GM19193 (cell line): Measurements from ENCODE around the gene HPCAL1.

Experiments used
- POLR2A ChIP-seq: IDR thresholded peaks from 4 replicates; pipeline ENCODE4 v1.6.1; 2011; ENCODE audit not compliant: insufficient read depth, insufficient read length; ENCODE audit errors: extremely low read depth

HPCAL1 gene

DNA sequence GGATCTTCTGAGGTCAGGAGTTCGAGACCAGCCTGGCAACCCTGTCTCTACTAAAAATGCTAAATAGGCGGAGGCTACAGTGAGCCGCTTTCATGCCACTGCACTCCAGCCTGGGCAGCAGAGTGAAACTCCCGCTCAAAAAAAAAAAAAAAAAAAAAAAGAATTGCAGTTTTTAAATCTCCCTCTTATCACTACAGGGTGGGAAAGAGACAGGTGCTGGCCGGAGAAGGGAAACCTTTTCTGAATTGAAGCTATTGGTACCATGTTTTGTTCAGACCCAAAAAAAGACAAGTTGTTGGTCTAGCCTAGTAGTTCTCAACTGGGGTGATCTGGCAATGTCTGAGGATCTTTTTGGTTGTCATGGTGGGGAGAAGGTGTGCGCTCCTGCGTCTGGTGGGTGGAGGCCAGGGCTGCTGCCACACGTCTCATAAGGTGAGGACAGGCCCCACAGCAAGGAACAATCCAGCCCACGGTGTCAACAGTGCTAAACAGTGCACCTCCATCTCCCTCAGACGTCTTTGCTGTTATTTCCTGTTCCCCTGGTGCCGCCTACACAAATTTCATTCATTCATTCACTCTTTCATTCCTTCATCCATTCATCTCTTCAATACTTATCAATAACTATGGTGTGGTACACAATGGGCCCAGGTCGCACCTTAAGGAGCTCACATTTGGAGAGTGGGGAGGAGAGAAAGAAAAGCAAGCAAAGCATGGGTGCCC, 174.2 kb downstream of the HPCAL1 start:
- TF ChIP-seq POLR2A: no peak
